Right kidney (tissue), 1 donor: Measurements from ENCODE around the gene XIRP1.

Experiments
- DNase-seq: peaks from one replicate; pipeline ENCODE4 v3.0.0-alpha.2; 2016

XIRP1 gene

GRCh38 chr3:39144095-39144747, 48.2 kb downstream of the XIRP1 start:
- no peak for DNase-seq

GRCh38 chr3:39143051-39143885, 49.1 kb downstream of the XIRP1 start:
- DNase-seq, result no peak

- no peak for DNase-seq
These were observed 50.3 kb downstream of the XIRP1 start for GRCh38 chr3:39142067-39142466.

- DNase-seq, result no peak
These were observed 51.0 kb downstream of the XIRP1 start for GRCh38 chr3:39141171-39141995.

- DNase-seq, result no peak
These were observed 51.9 kb downstream of the XIRP1 start for GRCh38 chr3:39140341-39140971.

- DNase-seq, result no peak
These were observed 53.0 kb downstream of the XIRP1 start for GRCh38 chr3:39139442-39139841.

GRCh38 chr3:39138804-39139415, 53.5 kb downstream of the XIRP1 start:
- DNase-seq, result no peak

- no peak for DNase-seq
These were observed 54.2 kb downstream of the XIRP1 start for GRCh38 chr3:39137991-39138803.

- DNase-seq, result no peak
These were observed 54.9 kb downstream of the XIRP1 start for GRCh38 chr3:39137435-39137936.

GRCh38 chr3:39136533-39137434, 55.6 kb downstream of the XIRP1 start:
- no peak for DNase-seq

- DNase-seq, result no peak
These were observed 57.1 kb downstream of the XIRP1 start for GRCh38 chr3:39135170-39135805.

GRCh38 chr3:39134305-39134704, 58.1 kb downstream of the XIRP1 start:
- DNase-seq, result no peak

- DNase-seq, result no peak
These were observed 58.6 kb downstream of the XIRP1 start for GRCh38 chr3:39133822-39134221.
